LoVo (cell line): Measurements from ENCODE around the gene SPATC1L.

Experiments
- DNase-seq: peaks from one replicate; pipeline ENCODE4 v3.0.0-alpha.2; 2016; ENCODE audit warnings: low spot score

The SPATC1L gene

DNA sequence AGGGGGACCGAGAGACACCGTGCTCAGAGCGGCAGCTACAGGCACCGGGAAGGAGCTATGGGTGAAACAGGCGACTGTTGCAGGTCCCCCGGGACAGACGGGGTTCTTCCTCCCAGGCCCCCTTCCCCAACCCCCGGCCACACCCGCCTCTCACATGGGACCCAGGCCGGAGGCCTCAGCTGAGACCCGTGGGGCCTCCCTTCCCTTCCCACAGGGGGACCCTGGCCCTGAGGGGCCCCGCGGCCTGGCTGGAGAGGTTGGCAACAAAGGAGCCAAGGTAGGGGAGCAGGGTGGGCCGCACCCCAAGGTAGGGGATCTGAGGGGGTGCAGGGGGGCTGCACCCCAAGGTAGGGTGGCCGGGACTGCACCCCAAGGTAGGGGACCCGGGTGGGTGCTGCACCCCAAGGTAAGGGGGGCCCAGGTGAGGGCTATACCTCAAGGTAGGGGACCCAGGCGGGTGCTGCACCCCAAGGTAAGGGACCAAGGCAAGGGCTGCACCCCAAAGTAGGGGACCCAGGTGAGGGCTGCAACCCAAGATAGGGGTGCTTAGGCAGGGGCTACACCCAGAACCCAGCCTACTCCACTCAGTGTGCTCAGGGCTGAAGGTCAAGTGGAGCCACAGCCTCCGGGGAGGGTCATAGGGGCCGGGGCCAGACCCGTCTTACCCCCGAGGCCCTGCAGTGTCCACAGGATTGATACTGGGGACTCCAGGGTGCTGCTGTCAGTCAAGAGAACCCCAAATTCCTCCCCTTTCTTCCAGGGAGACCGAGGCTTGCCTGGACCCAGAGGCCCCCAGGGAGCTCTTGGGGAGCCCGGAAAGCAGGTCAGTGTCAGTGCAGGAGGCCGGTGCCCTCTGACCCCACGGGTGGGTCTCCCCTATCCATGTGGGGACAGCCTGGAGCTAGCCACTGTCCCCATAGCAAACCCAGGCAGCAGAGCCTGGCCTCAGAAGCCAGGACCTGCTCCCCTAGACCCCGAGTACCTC is 63.7 kb downstream of the SPATC1L start:
- no peak for DNase-seq

DNA sequence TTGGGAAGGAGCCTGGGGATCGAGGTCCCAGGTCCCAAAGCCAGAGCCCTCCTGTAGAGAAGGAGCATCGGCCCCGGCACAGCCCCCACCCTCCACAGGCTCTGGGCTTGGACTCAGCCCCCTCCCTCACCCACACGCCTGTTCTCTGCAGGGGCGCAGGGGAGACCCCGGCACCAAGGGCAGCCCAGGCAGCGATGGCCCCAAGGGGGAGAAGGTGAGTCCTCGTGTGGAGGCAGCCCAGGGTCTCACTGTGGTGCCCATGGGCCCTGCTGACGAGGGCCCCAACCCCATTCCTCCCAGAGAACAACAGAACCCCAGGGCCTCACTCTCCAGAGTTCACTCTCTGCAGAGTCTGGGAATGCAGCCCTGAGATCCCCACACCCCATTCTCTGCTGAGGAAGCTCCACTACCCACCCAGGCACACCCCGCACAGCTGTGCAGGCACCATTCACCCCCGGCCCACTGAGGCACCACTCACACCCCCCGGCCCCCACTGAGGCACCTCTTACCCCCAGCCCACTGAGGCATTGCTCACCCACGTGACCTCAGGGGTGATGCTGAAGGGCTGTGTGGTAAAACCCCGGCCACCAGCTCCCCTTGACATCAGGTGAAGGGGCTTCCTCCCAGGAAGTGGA is 64.5 kb downstream of the SPATC1L start:
- DNase-seq: no peak

- no peak for DNase-seq
Observed at GRCh38 chr21:46119144-46119636, 65.1 kb downstream of the SPATC1L start.

DNA sequence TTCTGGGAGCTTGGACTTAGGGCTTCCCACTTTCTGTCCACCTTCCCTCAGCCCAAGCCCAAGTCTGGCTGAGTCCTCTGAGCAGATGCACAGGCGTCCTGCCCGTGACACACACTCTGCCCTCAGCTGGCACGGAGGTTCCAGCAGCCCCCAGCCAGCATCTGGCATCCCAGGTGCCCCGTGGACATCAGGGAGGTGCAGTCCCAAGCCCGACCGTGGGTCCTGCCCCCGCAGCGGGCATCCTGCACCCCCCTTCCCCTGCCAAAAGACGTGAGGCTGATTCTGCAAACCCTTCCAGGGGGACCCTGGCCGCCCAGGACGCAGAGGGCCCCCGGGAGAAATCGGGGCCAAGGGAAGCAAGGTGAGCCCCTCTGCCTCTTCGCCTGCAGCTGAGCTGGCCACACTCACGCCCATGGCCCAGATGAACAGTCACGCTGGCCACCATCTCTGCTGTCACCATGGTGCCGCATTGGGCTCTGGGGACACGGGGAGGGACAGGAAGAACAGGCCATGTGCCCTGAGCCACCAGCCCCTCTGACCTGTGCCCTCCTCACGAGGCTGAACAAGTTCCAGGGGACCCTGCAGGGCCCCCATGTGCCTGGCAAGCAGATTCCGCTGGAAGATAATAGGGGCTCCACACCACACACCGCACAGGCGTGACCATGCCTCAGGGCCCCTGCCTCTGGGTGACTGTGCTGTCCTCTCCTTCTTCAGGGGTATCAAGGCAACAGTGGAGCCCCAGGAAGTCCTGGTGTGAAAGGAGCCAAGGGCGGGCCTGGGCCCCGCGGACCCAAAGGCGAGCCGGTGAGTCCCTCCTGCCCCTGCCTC is 65.7 kb downstream of the SPATC1L start:
- no peak for DNase-seq

- no peak for DNase-seq
Observed at GRCh38 chr21:46117586-46118315, 66.5 kb downstream of the SPATC1L start.

DNA sequence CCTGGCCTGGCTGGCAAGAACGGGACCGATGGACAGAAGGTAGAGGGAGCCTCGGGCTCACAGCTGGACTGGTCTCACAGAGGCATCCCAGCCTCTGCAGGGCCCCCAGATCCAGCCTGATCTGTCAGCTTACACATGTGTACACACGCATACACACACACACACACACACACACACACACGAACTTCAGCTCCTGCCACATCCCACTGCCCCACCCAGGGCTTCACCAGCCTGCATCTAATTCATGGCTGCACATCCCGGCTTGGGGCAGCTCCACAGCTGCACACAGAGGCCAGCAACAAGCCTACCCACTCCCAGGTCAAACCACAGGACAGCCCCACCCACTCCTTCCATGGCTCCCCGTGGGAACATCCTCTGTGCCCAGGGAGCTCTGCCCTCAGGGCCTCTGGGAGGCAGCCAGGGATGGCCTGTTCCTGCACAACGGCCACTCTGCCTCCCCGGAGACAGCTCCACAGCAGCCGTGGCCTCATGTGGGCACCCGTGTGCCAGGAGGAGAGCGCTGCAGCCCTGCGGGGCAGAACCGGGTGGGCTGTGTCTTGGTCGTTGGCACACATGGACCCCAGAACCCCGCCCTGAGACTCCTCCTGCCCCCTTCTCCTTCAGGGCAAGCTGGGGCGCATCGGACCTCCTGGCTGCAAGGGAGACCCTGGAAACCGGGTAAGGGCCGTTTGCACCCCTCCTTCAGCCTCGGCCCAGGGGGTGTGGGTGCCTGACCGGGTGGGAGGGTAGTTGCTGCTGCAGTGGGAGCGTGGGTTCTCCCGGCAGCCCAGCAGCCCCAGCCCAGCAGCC is 67.3 kb downstream of the SPATC1L start:
- no peak for DNase-seq

DNA sequence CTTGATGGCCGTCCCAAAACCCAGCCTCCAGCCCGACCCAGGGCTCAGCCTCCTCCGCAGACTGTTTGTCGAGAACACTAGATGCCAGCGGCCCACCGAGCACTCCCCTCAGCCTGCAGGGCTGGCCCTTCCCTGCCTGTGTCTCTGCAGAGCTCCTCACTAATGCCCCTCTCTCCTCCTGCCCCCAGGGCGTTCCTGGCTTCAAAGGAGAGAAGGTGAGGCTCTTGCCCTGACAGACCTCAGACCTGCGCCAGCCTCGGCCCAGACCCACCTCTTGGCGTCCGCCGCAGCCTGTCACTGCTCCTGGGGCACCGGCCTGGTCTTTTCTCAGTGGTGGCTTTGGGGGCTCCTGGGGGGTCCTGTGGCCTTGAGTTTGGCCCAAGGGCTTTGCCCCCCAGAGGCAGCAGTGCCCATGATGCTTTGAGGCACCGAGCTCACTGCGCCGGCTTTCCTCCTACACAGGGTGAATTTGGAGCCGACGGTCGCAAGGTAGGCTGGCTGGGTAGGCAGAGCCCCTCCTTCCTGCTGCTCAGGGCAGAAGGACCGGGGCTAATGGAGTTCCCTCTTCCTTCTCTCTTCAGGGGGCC is 68.0 kb downstream of the SPATC1L start:
- DNase-seq: no peak

- no peak for DNase-seq
Observed at GRCh38 chr21:46115441-46116188, 68.6 kb downstream of the SPATC1L start.

DNA sequence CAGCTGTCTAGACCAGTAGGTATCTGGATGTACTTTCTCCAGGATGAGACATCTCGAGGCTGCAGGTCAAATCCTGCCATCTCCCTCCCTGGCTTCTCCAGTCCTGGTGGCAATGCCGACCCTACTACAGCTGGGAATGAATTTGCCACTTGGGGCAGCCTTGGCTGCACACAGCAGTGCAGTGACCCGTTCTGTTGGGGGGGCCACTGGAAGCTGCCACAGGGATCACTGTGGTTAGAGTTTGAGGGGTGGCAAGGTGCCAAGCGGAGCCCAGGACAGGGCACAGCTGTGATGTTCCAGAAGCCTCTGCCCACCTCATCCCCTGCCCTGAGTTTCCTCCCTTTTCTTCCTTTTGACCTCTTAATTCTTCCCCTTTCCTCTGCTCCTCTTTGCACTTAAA is 69.3 kb downstream of the SPATC1L start:
- no peak for DNase-seq

- no peak for DNase-seq
Observed at GRCh38 chr21:46113497-46114176, 70.6 kb downstream of the SPATC1L start.

DNA sequence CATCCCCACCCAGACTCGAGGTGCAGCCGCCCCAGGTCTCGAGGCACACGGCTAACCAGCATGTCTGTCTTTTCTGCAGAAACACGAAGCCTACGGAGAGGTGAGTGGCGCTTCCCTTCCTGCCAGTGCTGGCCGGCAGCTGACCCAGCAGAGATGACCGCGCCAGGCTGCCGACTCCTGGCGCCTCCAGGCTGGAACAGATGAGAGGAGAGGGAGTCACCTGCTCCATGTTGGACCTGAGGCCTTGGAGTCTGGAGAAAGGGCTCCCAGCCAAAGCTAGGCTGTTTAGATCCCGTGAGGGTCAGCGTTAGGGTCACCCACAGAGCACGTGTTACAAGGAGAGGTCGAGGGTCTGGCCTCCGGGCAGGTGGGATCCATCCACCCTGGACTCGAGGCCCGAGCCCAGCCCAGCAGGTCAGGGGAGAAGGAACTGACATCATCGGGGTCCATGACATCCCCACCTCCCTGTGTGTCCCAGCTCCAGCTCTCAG is 71.5 kb downstream of the SPATC1L start:
- DNase-seq: no peak

DNA sequence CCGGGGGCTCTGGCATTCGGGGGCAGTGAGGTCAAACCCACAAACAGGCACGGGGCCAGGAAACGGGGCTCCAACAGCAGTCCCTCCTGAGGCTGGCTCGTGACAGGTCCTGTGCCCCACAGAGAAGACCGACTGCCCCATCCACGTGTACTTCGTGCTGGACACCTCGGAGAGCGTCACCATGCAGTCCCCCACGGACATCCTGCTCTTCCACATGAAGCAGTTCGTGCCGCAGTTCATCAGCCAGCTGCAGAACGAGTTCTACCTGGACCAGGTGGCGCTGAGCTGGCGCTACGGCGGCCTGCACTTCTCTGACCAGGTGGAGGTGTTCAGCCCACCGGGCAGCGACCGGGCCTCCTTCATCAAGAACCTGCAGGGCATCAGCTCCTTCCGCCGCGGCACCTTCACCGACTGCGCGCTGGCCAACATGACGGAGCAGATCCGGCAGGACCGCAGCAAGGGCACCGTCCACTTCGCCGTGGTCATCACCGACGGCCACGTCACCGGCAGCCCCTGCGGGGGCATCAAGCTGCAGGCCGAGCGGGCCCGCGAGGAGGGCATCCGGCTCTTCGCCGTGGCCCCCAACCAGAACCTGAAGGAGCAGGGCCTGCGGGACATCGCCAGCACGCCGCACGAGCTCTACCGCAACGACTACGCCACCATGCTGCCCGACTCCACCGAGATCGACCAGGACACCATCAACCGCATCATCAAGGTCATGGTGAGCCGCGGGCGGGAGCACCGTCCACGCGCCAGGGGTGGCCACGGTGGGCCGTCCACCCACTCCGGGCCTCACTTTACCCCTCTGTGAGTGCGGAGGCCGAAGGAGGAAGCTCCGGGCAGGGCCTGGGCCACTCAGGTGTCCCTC is 72.2 kb downstream of the SPATC1L start:
- no peak for DNase-seq

- no peak for DNase-seq
Observed at GRCh38 chr21:46111193-46111571, 73.1 kb downstream of the SPATC1L start.
